ENCODE data around the gene ZBTB34.

Gene ZBTB34

DNA sequence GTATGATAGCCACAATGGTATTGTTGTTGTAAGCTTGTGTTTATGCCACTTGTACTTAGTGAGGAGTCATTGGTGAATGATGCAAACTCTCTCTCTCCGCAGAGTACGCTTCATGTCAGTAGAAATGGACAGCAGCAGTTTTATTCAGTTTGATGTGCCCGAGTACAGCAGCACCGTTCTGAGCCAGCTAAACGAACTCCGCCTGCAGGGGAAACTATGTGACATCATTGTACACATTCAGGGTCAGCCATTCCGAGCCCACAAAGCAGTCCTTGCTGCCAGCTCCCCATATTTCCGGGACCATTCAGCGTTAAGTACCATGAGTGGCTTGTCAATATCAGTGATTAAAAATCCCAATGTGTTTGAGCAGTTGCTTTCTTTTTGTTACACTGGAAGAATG, 18.8 kb downstream of the ZBTB34 start:
- DNase-seq (ENCODE audit: low read depth), result no peak

DNA sequence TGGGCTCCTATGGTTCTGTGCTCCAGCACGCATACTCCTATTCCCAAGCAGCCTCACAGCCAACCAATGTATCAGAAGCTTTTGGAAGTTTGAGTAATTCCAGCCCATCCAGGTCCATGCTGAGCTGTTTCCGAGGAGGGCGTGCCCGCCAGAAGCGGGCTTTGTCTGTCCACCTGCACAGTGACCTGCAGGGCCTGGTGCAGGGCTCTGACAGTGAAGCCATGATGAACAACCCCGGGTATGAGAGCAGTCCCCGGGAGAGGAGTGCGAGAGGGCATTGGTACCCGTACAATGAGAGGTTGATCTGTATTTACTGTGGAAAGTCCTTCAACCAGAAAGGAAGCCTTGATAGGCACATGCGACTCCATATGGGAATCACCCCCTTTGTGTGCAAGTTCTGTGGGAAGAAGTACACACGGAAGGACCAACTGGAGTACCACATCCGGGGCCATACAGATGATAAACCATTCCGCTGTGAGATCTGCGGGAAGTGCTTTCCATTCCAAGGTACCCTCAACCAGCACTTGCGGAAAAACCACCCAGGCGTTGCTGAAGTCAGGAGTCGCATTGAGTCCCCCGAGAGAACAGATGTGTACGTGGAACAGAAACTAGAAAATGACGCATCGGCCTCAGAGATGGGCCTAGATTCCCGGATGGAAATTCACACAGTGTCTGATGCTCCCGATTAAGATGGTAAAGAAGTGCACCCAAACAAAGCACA, 19.9 kb downstream of the ZBTB34 start:
- no peak for DNase-seq (ENCODE audit: low read depth)

DNA sequence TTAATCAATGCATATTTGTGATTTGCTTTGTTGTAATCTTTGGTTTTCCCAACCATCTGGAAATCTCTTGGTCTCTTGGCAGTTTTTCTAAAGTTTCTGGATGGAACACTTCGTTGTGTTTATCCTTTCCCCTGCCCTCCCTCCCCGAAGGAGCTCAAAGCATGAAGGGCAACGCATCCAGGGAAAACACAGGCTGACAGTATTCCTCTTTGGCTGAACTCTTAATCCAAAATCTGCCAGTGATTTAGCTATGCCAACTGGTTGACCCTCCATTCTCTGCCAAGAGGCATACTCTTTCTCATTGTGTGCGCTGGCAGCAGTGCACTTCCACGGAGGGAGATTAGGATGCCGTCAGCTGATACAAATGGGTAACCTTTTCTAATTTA, 20.5 kb downstream of the ZBTB34 start:
- no peak for DNase-seq (ENCODE audit: low read depth)

DNA sequence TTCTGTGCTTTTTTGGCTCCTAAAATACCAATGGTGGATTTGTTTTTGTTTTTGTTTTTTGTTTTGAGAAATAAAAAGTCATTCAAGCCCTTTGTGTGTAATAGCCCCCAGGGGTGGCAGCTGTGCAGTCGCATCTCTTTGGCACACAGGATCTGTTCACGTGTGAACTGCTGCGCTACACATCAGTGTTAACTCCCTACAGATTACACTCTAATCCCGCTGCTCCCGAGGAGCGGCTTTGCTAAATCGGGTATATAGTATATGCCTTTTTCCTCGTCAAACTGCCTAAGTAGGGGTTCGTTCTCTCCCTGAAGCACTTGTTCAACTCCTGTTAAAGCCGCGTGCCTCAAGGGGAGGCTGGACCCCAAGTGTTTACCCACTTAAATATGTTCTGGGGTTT, 22.3 kb downstream of the ZBTB34 start:
- DNase-seq (ENCODE audit: low read depth), result no peak

DNA sequence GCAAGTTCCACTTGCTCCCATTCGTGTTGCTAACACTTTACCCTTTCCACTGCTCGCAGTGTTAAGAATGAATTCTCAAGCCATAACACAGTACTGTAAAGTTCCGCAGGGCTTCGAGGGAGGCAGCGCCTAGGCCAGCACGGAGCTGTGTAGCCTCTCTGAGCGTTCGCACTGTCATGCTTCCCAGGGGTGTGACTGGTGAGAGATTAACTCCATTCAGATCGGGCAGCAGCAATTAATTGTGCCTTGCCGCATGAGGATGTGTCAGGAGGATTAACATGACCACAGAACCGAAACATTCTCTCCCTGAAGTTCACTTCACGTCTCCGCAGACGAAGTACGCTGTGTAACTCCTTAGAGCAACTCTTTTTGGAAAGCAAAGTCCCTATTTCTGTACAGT, 23.2 kb downstream of the ZBTB34 start:
- no peak for DNase-seq (ENCODE audit: low read depth)

DNA sequence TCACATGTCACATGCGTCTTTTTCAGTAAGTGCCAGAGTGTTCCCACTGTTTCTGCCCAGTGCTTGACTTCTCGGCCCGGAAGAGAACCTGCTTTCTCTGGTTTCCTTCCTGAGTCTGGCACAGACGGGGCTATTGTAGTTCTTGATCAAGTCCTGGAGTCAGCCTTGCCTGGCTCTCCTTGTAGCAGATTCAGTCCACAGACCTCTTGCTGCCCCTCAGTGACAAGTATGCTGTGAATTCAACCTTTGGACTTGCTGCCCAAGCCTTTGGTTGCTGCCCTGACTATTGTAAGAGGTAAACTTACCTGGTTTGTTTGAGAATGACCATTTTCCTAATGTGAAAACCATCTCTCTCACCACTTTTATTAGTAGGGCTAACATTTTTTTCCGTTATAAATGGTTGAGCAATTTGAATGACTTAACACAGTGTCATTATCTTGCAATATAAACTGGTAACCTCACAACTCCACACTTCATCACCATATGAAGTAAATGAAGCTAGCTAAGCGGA, 24.7 kb downstream of the ZBTB34 start:
- DNase-seq (ENCODE audit: low read depth), result no peak

DNA sequence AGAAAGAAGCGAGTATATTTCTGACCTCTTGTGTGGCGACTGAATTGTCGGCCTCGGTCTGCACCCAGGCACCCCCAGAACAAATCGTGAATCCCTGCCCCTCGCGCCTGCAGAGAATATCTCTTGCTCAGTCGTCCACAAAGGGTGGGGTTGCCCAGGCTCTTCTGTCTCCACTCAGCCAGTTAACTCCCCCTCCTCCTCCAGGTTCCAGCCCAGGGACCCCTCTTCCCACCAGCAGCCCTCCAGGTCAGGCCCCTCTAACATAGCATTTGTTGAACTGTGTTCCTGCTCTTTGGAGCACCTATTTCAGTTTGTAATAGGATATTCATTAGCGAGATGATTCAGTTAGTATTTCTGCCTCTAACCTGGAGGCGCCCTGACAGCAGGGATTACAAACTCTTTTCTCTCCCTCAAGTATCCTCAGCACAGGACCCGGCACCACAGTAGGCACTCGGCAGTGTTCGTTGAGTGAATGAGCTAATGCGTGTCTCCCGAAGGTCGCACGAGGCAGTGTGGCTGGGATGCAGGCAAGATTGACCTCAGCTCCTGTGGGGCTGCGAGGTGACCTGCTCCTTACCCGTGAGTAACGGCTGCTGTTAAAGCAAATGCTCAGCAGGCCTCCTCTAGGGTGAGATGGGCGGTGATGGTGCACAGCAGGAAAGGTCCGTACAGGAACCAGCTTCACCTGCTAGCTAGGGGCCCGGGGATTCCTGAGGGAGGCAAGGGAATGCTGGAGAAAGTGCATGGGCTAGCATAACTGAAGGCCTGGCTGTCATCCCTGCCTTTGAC, 25.8 kb downstream of the ZBTB34 start:
- DNase-seq (ENCODE audit: low read depth), result no peak

DNA sequence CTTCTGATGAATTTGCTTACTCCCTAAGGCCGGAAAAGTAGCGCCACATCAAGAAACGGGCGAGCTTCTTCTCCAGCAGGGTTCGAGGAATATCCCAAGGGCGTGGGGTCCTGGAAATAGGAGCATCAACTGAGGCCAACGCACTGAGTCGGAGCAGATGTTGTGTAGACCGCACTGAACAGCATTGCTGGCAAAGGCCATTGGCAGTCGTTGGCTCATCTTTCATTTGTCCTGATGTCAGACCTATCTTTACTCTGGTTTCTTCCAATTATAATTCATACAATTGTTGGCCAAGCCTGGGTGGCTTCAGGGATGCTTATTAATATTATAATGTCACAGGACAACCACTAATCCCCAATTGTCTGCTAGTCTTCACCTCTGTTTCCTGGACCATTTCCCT, 26.5 kb downstream of the ZBTB34 start:
- no peak for DNase-seq (ENCODE audit: low read depth)

DNA sequence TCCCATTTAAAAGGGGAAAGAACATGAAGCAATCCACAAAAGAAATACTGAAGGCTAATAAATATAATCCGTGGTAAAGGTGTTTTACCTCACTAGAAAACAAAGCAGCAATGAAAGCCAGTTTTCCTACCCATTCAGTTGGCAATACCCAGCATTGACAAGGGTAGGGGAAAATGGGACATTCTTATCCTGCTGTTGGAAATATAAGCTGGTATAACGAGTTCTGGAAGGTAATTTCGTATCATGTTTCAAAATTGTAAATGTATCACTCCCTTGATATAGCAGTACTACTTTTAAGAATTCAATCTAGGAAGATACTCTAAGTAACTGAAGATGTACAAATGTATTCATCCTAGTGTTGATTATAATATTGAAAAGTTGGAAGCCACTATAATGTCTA, 31.2 kb downstream of the ZBTB34 start:
- no peak for DNase-seq (ENCODE audit: low read depth)

DNA sequence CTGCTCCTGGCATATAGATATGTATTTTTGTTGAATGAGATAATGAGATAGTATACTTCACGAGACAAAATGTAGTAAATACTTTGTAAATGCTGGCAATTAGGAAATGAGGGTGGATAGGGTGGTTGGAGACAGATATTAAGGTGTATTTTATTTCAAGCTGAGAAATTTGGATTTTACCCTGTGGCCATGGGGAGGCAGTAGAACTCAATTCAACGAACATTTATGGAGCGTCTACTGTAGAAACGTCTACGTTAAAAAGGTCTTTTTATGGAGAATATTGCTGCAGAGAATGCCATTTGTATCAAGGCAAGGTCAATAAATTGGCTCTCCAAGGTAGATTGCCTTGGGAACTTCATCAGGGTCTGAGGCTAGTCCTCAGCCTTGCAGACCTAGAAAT, 32.6 kb downstream of the ZBTB34 start:
- DNase-seq (ENCODE audit: low read depth), result no peak

DNA sequence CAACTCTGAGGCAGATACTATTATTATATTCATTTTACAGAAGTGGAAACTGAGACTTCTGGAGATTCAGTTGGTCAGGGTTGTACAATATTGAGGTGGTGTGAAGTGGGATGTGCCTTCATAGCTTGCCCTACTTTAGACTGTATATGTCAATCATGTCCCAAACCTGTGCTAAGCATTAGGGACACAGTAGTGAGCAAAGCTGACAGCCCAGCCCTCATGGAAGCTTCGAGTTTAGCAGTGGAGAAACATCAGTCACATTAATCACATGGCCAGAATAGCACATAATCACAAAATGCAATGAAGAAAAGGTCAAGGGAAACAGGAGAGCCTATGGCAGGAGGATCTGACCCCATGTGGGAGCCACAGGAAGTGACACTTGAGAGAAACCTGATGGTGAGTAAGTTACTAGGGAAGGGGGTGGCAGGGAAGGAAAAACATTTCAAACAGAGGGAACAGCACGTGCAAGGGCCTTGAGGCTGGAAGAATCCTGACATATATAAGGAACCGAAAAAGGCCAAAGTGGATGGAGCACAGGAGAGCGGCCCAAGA, 33.7 kb downstream of the ZBTB34 start:
- DNase-seq (ENCODE audit: low read depth), result no peak

DNA sequence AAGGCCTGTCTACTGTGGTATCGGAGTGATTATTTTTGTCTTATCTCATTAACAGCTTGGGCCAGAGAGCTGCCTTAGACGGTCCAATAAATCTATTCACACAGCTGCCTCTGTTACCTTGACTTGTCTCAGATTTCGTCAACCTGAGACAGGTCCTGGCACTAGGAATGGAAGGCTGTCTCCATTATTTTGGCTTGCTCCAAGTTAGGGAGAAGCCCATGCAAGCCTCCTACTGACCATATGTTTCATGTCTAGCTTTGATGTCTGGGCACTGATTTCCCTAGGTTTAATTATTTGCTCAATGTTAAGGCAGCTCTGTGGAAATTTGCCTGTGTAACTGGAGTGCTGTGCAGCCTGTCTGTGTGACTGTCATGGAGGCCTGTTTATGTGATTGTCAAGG, 41.8 kb downstream of the ZBTB34 start:
- DNase-seq (ENCODE audit: low read depth), result no peak

DNA sequence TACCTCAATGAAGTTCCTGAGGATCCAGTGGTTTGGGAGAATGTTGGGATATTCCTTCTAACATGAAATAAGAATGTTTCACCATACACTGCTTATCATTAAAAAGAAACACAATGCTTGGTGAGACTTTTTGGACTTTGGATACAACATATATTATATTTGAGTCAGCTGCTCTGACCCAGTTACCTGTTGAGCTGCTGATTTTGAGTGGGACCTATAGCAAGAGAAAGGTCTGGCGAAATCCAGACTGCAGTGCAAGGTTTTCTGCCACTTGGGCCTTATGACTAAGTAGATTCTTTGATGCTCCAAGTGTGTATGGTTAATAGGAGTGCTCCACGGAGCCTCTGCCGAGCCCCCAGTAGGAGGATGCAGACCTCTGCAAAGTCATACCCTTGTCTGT, 44.1 kb downstream of the ZBTB34 start:
- no peak for DNase-seq (ENCODE audit: low read depth)

DNA sequence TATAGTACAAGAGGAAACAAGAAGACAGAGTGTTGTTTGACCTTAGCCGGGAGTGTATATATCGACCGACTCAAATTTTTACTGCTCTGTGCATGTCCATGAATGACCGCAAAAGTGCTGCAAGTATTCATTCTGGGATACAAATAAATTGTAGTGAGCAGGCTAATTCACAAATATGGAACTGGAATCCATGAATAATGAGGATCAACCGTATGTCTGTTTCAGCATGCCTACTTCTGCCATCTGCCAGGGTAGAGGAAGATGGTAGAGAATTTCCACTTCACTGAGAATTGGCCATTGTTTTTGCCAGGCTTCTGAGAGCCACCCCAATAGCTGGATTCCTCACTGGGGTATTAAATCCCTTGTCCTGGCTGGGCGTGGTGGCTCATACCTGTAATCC, 45.7 kb downstream of the ZBTB34 start:
- no peak for DNase-seq (ENCODE audit: low read depth)

DNA sequence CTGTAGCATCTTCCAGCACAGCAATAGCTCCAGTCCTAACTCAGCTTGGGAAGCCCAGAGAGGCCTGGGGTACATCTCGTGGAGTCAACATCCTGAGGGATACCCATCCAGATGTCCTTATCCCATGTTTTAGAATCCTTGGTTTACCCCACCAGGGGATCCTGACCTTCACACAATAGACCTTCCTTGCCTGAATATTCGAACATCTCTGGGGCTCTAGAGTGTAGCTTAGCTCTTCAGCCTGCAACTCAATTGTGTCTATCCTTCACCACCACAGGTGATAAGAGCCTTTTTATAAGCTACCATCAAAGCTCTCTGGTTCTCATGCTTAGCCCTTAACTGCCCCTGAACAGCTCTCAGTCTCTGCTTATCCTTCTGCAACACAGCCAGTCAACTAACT, 46.6 kb downstream of the ZBTB34 start:
- DNase-seq (ENCODE audit: low read depth), result no peak

DNA sequence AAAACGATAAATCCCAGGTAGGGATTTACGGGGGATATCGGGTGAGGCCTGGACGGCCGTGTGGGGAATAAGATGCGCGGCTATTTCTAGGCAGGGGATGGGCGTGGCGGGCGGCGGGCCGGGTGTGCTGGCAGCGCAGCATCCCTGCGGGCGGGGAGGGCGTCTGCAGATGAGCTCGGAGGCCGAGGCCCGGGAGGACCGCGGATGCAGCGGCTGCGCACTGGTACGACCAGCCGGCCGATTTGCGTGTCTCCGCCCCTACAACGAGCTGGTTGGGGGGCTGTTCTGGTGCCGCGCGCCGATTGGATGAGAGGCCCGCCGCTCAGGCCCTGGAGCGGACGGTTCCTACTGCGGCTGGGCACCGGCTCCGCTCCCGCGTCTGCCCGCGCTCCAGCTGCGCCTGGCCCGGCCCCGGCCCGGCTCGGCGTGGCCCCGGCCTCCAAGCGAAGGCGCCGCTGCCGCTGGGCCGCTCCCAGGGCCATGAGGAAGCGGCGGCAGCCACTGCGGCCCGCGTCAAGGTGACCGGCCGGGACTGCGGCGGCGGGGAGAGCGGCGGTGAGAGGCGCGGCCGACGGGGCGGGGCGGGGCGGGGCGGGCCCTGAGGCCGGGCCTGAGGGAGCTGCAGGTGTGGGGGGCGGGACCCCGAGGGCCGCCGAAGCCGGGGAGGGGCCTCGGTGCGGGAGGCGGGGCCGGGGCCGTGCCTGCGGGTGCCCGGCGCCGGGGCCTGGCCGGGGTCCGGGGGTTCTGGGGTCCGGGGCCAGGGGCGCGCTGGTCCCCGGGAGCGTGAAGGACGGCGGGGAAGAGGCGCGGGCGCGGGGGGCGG, 54.2 kb downstream of the ZBTB34 start, which contains the start of gene RALGPS1:
Gene RALGPS1 (plus strand): TSS at position 325 of the 823 bp plus-strand sequence. CDS start 47,508 bp downstream, outside the sequence.
- peak; percentile 72 for DNase-seq (ENCODE audit: low read depth)

DNA sequence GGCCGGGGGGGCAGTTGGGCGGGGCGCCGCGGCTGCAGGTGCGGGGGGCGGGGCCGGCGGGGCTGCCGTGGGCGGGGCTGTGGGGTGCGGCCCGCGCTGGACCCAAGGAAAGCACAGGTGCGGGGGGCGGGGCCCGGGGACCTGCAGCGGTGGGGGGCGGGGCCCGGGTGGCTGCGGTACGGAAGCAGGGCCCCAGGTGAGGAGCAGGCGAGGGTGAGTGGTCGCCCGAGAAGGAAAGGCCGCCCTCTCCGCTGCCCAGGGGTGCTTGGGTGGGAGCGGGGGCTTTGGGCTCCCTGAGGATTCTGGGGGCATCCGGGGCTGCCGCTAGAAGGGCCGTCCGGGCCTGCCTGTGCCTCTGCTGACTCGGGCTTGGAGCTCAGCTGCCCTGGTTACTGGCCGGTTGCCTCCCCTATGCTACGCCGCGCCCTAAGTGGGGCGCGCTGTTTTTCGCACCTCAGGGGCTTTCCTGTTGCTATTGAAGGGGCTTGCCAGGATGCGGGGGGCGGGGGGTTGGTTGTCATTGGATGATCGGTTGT, 54.9 kb downstream of the ZBTB34 start:
- DNase-seq (ENCODE audit: low read depth), result no peak

DNA sequence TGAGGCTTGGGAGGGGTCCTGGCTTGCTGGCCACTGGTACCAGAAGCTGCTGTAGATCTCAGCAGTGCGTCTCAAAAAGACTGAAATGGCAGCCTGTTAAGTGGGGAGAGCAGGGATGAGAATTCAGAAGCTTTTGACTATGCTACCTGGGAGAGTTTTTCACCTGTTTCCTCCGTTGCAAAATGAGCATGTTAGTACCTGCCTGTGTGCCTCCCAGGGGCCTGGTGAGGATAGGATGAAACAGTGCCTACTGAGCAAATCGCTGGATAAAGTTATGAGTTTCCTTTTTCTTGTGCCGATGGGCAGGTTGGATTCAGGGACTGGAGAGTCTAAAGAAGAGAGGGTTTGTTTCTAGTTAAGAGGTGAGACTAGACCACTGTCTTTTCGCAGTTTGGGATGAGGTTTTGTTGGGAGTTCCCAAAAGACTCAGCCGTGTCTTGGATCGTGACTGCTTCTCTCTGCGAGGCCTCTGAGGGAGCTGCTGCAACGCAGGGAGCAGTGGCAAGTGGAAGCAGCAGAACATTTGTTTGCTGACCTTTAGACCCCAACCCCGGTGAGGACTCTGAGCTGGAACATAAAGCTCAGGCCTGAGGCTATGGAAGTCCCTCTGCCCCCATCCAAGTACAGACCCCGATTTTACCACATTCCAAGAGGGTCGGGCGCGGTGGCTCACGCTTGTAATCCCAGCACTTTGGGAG, 55.6 kb downstream of the ZBTB34 start:
- DNase-seq (ENCODE audit: low read depth), result no peak

DNA sequence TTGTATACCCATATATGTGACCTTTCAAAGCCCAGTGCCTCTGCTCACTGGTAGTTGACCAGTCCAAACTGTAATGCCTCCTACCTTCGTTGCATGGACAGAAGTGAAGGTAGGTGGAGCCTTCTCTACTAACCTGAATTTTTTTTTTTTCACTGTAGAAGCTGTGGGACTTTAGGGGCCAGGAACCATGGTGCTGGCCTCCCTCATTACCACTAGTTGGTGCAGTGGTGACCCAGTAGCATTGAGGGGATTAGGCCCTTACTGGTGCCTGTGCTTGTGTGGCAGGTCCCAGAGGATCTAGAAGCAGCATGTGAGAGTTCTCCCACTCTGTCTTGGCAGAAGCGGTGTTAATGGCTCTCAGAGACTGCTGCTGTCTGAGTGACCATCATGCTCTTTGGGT, 56.5 kb downstream of the ZBTB34 start:
- no peak for DNase-seq (ENCODE audit: low read depth)

DNA sequence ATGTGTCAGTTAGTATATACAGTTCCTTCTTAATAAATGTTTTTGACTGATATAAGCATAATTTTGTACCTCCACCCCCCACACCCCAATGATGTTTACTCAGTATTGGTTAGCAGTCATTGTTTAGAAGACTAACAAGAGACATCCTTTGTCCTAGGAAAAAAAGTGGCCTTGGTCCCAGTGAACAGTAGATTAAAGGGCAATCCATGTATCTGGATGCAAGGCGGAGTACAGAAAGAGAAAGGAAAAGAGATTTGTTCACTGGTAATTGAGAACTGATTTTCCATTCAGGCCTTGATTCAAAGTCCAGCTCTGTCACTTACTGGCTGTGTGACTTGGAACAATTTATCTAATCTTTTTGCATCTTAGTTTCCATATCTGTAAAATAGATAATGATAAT, 58.8 kb downstream of the ZBTB34 start:
- no peak for DNase-seq (ENCODE audit: low read depth)

DNA sequence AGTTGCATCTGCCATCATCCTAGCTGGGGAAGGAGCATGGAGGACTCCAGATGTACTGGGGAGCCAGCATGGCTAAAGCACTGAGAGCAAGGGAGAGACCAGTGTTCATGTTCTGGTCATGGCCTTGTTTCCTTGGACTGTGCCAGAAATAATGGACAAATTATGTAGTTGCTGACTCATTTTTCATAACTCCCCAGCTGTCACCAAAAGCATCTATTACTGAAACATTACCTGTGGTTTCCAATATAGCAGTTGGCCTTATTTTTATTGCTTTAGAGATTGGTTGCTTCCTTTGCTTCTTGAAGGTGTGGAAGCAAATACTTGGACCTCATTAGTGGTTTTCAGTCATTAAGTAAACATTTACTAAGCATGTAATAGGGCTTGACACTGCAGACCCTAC, 65.4 kb downstream of the ZBTB34 start:
- no peak for DNase-seq (ENCODE audit: low read depth)

Measured in stimulated activated CD8-positive, alpha-beta memory T cell treated with anti-CD3 and anti-CD28 coated beads, Interleukin-15, amount 100 ng/mL, for 24 hours (primary cell).